Measurements from ENCODE around the gene CD70.
"Not testable (repeated sequence)": the region's sequence is repeated elsewhere in the genome, so short reads cannot be mapped to it uniquely, and the experiment has no call there.

The CD70 gene

GRCh38 chr19:6590827-6591319, at the start of gene CD70:
Gene CD70, minus strand, starts transcription at chr19:6591150. Its CDS starts 148 bp downstream, at chr19:6591002.
- Mint-ChIP-seq H3K4me1 (peaks cover 65% of the 10 kb centered on the region), H3K4me3 (peak within 1 kb of the TSS; percentile 80), H3K27me3 (peaks cover 51% of the 10 kb centered on the region), H3K9me3 (no peaks in the 10 kb centered on the region), H3K27ac (no peak within 1 kb of the TSS), H3K36me3 (no peaks in the 10 kb centered on the region)

- peaks cover 28% of the 10 kb centered on the region for H3K4me1 Mint-ChIP-seq
- H3K27me3 Mint-ChIP-seq, H3K4me3 Mint-ChIP-seq, H3K9me3 Mint-ChIP-seq, H3K36me3 Mint-ChIP-seq, H3K27ac Mint-ChIP-seq: not testable (repeated sequence)
These were observed 49.4 kb upstream of the CD70 start for GRCh38 chr19:6640333-6640732.

- H3K36me3 Mint-ChIP-seq = no peaks in the 10 kb centered on the region
- no peaks in the 10 kb centered on the region for H3K27me3 Mint-ChIP-seq
- H3K4me3 Mint-ChIP-seq = no peak overlapping the region
- H3K9me3 Mint-ChIP-seq = no peaks in the 10 kb centered on the region
- peaks cover 29% of the 10 kb centered on the region for H3K4me1 Mint-ChIP-seq
- no peak overlapping the region for H3K27ac Mint-ChIP-seq
These were observed 48.5 kb upstream of the CD70 start for GRCh38 chr19:6639439-6639838.

- H3K36me3 Mint-ChIP-seq, H3K9me3 Mint-ChIP-seq, H3K27me3 Mint-ChIP-seq, H3K4me3 Mint-ChIP-seq, H3K27ac Mint-ChIP-seq: not testable (repeated sequence)
- H3K4me1 Mint-ChIP-seq = peaks cover 35% of the 10 kb centered on the region
These were observed 42.5 kb upstream of the CD70 start for GRCh38 chr19:6633456-6633813.

GRCh38 chr19:6632747-6633455, 42.0 kb upstream of the CD70 start:
- H3K4me1 Mint-ChIP-seq = peaks cover 32% of the 10 kb centered on the region
- H3K27ac Mint-ChIP-seq, H3K36me3 Mint-ChIP-seq, H3K4me3 Mint-ChIP-seq, H3K9me3 Mint-ChIP-seq, H3K27me3 Mint-ChIP-seq: not testable (repeated sequence)

GRCh38 chr19:6632002-6632621, 41.2 kb upstream of the CD70 start:
- H3K27me3 Mint-ChIP-seq = peaks cover 2% of the 10 kb centered on the region

GRCh38 chr19:6626764-6627163, 35.8 kb upstream of the CD70 start:
- H3K9me3 Mint-ChIP-seq = no peaks in the 10 kb centered on the region
- H3K27ac Mint-ChIP-seq = peak overlapping the region; percentile 14
- H3K4me1 Mint-ChIP-seq = peaks cover 12% of the 10 kb centered on the region
- peaks cover 1% of the 10 kb centered on the region for H3K36me3 Mint-ChIP-seq
- H3K27me3 Mint-ChIP-seq = peaks cover 4% of the 10 kb centered on the region
- no peak overlapping the region for H3K4me3 Mint-ChIP-seq

More at GRCh38 chr19:6632002-6632621, 41.2 kb upstream of the CD70 start:
- Mint-ChIP-seq H3K27ac (no peak overlapping the region), H3K4me3 (no peak overlapping the region), H3K36me3 (peaks cover 1% of the 10 kb centered on the region), H3K9me3 (no peaks in the 10 kb centered on the region), H3K4me1 (peaks cover 32% of the 10 kb centered on the region)

GRCh38 chr19:6617374-6617773, 26.4 kb upstream of the CD70 start:
- H3K4me3 Mint-ChIP-seq = no peak overlapping the region
- peaks cover 6% of the 10 kb centered on the region for H3K36me3 Mint-ChIP-seq
- peaks cover 23% of the 10 kb centered on the region for H3K9me3 Mint-ChIP-seq
- peak overlapping the region; percentile 42 for H3K27ac Mint-ChIP-seq
- peaks cover 4% of the 10 kb centered on the region for H3K4me1 Mint-ChIP-seq
- H3K27me3 Mint-ChIP-seq = peaks cover 4% of the 10 kb centered on the region

GRCh38 chr19:6616011-6616410, 25.1 kb upstream of the CD70 start:
- H3K4me1 Mint-ChIP-seq = peaks cover 7% of the 10 kb centered on the region
- peaks cover 23% of the 10 kb centered on the region for H3K9me3 Mint-ChIP-seq
- H3K27me3 Mint-ChIP-seq = peaks cover 9% of the 10 kb centered on the region
- H3K4me3 Mint-ChIP-seq = no peak overlapping the region
- H3K36me3 Mint-ChIP-seq = peaks cover 6% of the 10 kb centered on the region
- H3K27ac Mint-ChIP-seq = no peak overlapping the region

- Mint-ChIP-seq H3K9me3 (peaks cover 11% of the 10 kb centered on the region), H3K36me3 (peaks cover 6% of the 10 kb centered on the region), H3K4me1 (peaks cover 13% of the 10 kb centered on the region), H3K4me3 (no peak overlapping the region), H3K27me3 (peaks cover 15% of the 10 kb centered on the region), H3K27ac (peak overlapping the region; percentile 30)
These were observed 22.8 kb upstream of the CD70 start for GRCh38 chr19:6613711-6614110.

- Mint-ChIP-seq H3K4me3 (no peak overlapping the region), H3K36me3 (no peaks in the 10 kb centered on the region), H3K4me1 (peaks cover 13% of the 10 kb centered on the region), H3K9me3 (no peaks in the 10 kb centered on the region), H3K27me3 (peaks cover 13% of the 10 kb centered on the region), H3K27ac (no peak overlapping the region)
These were observed 20.2 kb upstream of the CD70 start for GRCh38 chr19:6610934-6611852.

- no peaks in the 10 kb centered on the region for H3K9me3 Mint-ChIP-seq
- H3K27me3 Mint-ChIP-seq = peaks cover 13% of the 10 kb centered on the region
- no peak overlapping the region for H3K27ac Mint-ChIP-seq
- no peaks in the 10 kb centered on the region for H3K36me3 Mint-ChIP-seq
- H3K4me3 Mint-ChIP-seq = no peak overlapping the region
- peaks cover 18% of the 10 kb centered on the region for H3K4me1 Mint-ChIP-seq
These were observed 18.0 kb upstream of the CD70 start for GRCh38 chr19:6608940-6609339.

- not testable (repeated sequence) for H3K27ac Mint-ChIP-seq, H3K36me3 Mint-ChIP-seq, H3K4me3 Mint-ChIP-seq, H3K9me3 Mint-ChIP-seq
- H3K27me3 Mint-ChIP-seq = peaks cover 13% of the 10 kb centered on the region
- H3K4me1 Mint-ChIP-seq = peaks cover 17% of the 10 kb centered on the region
These were observed 17.2 kb upstream of the CD70 start for GRCh38 chr19:6608146-6608545.

GRCh38 chr19:6606276-6607070, 15.5 kb upstream of the CD70 start:
- H3K9me3 Mint-ChIP-seq, H3K27ac Mint-ChIP-seq, H3K36me3 Mint-ChIP-seq, H3K27me3 Mint-ChIP-seq, H3K4me3 Mint-ChIP-seq: not testable (repeated sequence)
- peaks cover 17% of the 10 kb centered on the region for H3K4me1 Mint-ChIP-seq

- Mint-ChIP-seq H3K27ac (no peak overlapping the region), H3K27me3 (peaks cover 2% of the 10 kb centered on the region), H3K9me3 (no peaks in the 10 kb centered on the region), H3K36me3 (no peaks in the 10 kb centered on the region), H3K4me1 (peaks cover 8% of the 10 kb centered on the region), H3K4me3 (no peak overlapping the region)
These were observed 14.0 kb upstream of the CD70 start for GRCh38 chr19:6604906-6605305.
